ENCODE results near the gene KCNK4. TPM values are rescaled to one million over a fixed set of nuclear protein-coding genes. Genes with fewer than 3 reads are reported as not detected.
A peak's percentile ranks its signal among the peaks of the same experiment; 100 is the strongest.

The KCNK4 gene
- total and polyA plus RNA-seq, 2 donors (not counting 3 experiments of a cell fraction or from before 2014, with no cell fraction given), result 0.06 to 0.44 TPM

- POLR2A ChIA-PET, result no interaction called here
- Histone ChIP-seq H3K36me3 (ENCODE audit: control insufficient read depth in 2 of 2, extremely low read depth in 1 of 2, insufficient read depth in 2 of 2, low read length in 2 of 2) (no peaks in the 10 kb centered on the region), H3K9ac (replicated peaks; ENCODE audit: extremely low read depth, insufficient read depth, low read length) (peak overlapping the region; percentile 55), H3K9me1 (replicated peaks; ENCODE audit: control insufficient read depth, extremely low read depth, insufficient read depth, low read length) (no peaks in the 10 kb centered on the region), H3K9me3 (replicated peaks; ENCODE audit: control insufficient read depth, insufficient read depth, low read length) (no peaks in the 10 kb centered on the region), H3K27me3 (ENCODE audit: control insufficient read depth in 2 of 2, insufficient read depth in 2 of 2, low read length in 2 of 2) (no peaks in the 10 kb centered on the region), H3K27ac (ENCODE audit: insufficient read depth, low read depth, low read length) (no peak overlapping the region), H4K20me1 (replicated peaks; ENCODE audit: control insufficient read depth, extremely low read depth, insufficient read depth, low read length) (no peaks in the 10 kb centered on the region), H2AFZ (ENCODE audit: low read depth, low read length) (peak overlapping the region; percentile 57), H3K4me3 (replicated peaks in 1 of 3; ENCODE audit: insufficient read depth in 1 of 3, low read depth in 1 of 3, low read length in 3 of 3) (peak overlapping the region; percentile 59 to 68 (median 66)), H3K4me2 (ENCODE audit: insufficient read depth, low read length) (peak overlapping the region; percentile 60), H3K79me2 (ENCODE audit: control insufficient read depth, insufficient read depth, low read length) (peaks cover 10% of the 10 kb centered on the region), H3K4me1 (ENCODE audit: control insufficient read depth, extremely low read depth, insufficient read depth, low read length) (peaks cover 6% of the 10 kb centered on the region)
- FAIRE-seq (no peak), DNase-seq (ENCODE audit: low read depth, low spot score) (no peak)
- CTCF ChIA-PET, result interaction anchor here (0.7 to 6.7 kb wide), 4 partner anchors 11 to 101 kb away, joined by 4 to 413 read pairs (median 28); partner anchors contain the start of genes FERMT3, PRDX5 and TRMT112
- intact Hi-C loops (cut with micrococcal nuclease) (no loop called here), dilution Hi-C loops (cut with MboI; ENCODE audit: extremely low pct_ligation_motif_present, low sequenced_read_pairs) (no loop called here)
- no TSS peak for BruUV-seq (replicated peaks)
- TF ChIP-seq CTCF (IDR thresholded peaks at IDR 0.05; ENCODE audit: extremely low read depth in 1 of 2, insufficient read depth in 1 of 2, low read depth in 1 of 2, low read length in 2 of 2) (no peak), POLR2AphosphoS5 (IDR thresholded peaks at IDR 0.05; ENCODE audit: insufficient read depth, low read depth, low read length) (no peak), JUN (IDR thresholded peaks at IDR 0.05; ENCODE audit: borderline replicate concordance, insufficient read depth, insufficient read length, low read depth) (no peak), MYC (IDR thresholded peaks at IDR 0.05; ENCODE audit: low read depth, low read length) (no peak), FOS (IDR thresholded peaks at IDR 0.05; ENCODE audit: borderline replicate concordance, insufficient read depth, low read length) (no peak), POLR2A (IDR thresholded peaks at IDR 0.05; ENCODE audit: low read depth, low read length) (no peak), EZH2 (IDR thresholded peaks at IDR 0.05; ENCODE audit: borderline replicate concordance, low read depth, low read length, severe bottlenecking) (no peak), GATA2 (IDR thresholded peaks at IDR 0.05; ENCODE audit: insufficient read depth, insufficient read length, low read depth, low read length) (no peak)
- TF ChIP-seq, protein P1, sequence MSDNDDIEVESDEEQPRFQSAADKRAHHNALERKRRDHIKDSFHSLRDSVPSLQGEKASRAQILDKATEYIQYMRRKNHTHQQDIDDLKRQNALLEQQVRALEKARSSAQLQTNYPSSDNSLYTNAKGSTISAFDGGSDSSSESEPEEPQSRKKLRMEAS (IDR thresholded peaks at IDR 0.05; ENCODE audit: insufficient read depth, insufficient read length), result no peak
Measured at GRCh38 chr11:64306563-64306875, 15.4 kb downstream of the KCNK4 start.

Measured in endothelial cell of umbilical vein (primary cell).